A549 (cell line): ENCODE results near the gene DPF1.

Experiments
- CTCF ChIP-seq: fragments of >200 bp; sonication (Bioruptor Twin); formaldehyde crosslinking; IDR thresholded peaks from 3 replicates; pipeline ENCODE4 v1.5.1; 2016
- EP300 ChIP-seq, 2 experiments: fragments of >200 bp; sonication (Bioruptor Twin); formaldehyde crosslinking; IDR thresholded peaks; 2 replicates in 1 of 2; 3 replicates in 1 of 2; pipeline ENCODE4 v1.6.1; 2016 to 2017
- HDAC2 ChIP-seq: fragments of 200-600 bp; sonication (generic); IDR thresholded peaks from 2 replicates; pipeline ENCODE4 v1.6.1; 2016
- MAFK ChIP-seq: fragments of 450-650 bp; IDR thresholded peaks from 2 replicates; pipeline ENCODE4 v1.6.1; 2014; ENCODE audit not compliant: partially characterized antibody
- MAX ChIP-seq: IDR thresholded peaks from 2 replicates; pipeline ENCODE4 v1.6.1; 2012
- POLR2A ChIP-seq: IDR thresholded peaks from 2 replicates; pipeline ENCODE4 v1.6.1; 2012; ENCODE audit warnings: mild to moderate bottlenecking, low read length
- RAD21 ChIP-seq, 2 experiments: fragments of >200 bp in 1 of 2; sonication (Bioruptor Twin) in 1 of 2; formaldehyde crosslinking in 1 of 2; IDR thresholded peaks in 1 of 2; conservative IDR thresholded peaks in 1 of 2; 2 replicates in 1 of 2; 3 replicates in 1 of 2; pipeline ENCODE4 v1.6.1; 2012 to 2018; ENCODE audit warnings: inconsistent platforms in 1 of 2
- ZFP36 ChIP-seq: fragments of 450-650 bp; IDR thresholded peaks from 2 replicates; pipeline ENCODE4 v1.6.1; 2014; ENCODE audit warnings: borderline replicate concordance; ENCODE audit not compliant: partially characterized antibody
- TF ChIP-seq, protein P1 (sequence below): fragments of 250-450 bp; sonication (Bioruptor Pico); IDR thresholded peaks from 2 replicates; pipeline ENCODE4 v1.5.0; 2021; ENCODE audit warnings: mild to moderate bottlenecking, moderate library complexity, borderline replicate concordance

DNA sequence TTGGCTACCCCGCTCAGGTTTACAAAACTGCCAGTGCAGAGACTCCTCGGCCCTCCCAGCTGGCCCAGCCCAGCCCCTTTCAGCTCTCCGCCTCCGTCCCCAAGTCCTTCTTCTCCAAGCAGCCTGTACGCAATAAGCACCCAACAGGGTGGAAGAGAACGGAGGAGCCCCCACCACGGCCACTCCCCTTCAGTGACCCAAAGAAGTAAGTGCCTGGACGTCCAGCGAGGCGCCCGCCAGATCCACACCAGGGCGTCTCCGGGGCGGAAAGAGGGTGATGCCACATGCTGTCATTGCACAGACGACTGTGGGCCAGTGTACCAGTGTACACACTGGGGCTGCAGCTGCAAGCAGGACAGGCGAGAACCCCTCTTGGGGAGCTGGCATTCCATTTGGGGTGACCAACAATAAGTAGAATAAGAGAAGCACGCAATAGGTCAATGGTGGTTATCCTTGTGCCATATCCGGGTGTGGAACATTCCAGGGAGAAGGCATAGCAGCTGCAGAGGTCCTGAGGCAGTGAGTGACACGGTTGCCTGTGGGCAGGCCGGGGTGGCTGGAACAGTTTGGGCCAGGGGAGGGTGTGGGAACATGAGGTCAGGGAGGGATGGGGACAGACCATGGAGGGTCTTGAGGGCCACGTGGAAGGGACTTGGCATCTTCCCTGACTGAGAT lies 41.3 kb downstream of the DPF1 start:
- TF ChIP-seq EP300 (IDR thresholded peaks at IDR 0.05) = no peak
- TF ChIP-seq CTCF = no peak
- TF ChIP-seq HDAC2 = no peak
- no peak for TF ChIP-seq POLR2A
- no peak for TF ChIP-seq MAFK
- TF ChIP-seq ZFP36 = no peak
- TF ChIP-seq RAD21 (conservative IDR thresholded peaks at IDR 0.05 in 1 of 2, IDR thresholded peaks at IDR 0.05 in 1 of 2) = no peak
- TF ChIP-seq, protein P1, sequence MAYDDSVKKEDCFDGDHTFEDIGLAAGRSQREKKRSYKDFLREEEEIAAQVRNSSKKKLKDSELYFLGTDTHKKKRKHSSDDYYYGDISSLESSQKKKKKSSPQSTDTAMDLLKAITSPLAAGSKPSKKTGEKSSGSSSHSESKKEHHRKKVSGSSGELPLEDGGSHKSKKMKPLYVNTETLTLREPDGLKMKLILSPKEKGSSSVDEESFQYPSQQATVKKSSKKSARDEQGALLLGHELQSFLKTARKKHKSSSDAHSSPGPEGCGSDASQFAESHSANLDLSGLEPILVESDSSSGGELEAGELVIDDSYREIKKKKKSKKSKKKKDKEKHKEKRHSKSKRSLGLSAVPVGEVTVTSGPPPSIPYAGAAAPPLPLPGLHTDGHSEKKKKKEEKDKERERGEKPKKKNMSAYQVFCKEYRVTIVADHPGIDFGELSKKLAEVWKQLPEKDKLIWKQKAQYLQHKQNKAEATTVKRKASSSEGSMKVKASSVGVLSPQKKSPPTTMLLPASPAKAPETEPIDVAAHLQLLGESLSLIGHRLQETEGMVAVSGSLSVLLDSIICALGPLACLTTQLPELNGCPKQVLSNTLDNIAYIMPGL = no peak
- no peak for TF ChIP-seq MAX
